ENCODE data around the gene CTNNA3. TPM values are rescaled to one million over a fixed set of nuclear protein-coding genes. Genes with fewer than 3 reads are reported as not detected.

Gene CTNNA3
- total RNA-seq, 4 donors from 2014 or later: 0.68 to 75.2 (median 1.4) TPM

- Histone ChIP-seq H3K27ac (no peak overlapping the region), H3K27me3 (no peaks in the 10 kb centered on the region), H3K36me3 (no peaks in the 10 kb centered on the region), H3K4me1 (peaks cover 0 to 6% (median 0%) of the 10 kb centered on the region in 4 donors), H3K9me3 (no peaks in the 10 kb centered on the region), H3K4me3 (no peak overlapping the region)
- DNase-seq: no peak
- WGBS, 2 donors (ENCODE audit: low coverage in 1 of 2): 69 to 80% methylated on average over 1 of the region's 1 CpG
- intact Hi-C loops (cut with DNase I; ENCODE audit: low total_unique reads): no loop called here
- in situ Hi-C loops (cut with MboI; ENCODE audit: low pct_ligation_motif_present in 1 of 4, low pct_unique_long_range_greater_than_20kb in 1 of 4, low sequenced_read_pairs in 3 of 4): no loop called here
- TF ChIP-seq POLR2A (IDR thresholded peaks at IDR 0.05) (no peak), POLR2AphosphoS5 (IDR thresholded peaks at IDR 0.05) (no peak), EP300 (IDR thresholded peaks at IDR 0.05; ENCODE audit: low read depth) (no peak)
- TF ChIP-seq, protein P1, sequence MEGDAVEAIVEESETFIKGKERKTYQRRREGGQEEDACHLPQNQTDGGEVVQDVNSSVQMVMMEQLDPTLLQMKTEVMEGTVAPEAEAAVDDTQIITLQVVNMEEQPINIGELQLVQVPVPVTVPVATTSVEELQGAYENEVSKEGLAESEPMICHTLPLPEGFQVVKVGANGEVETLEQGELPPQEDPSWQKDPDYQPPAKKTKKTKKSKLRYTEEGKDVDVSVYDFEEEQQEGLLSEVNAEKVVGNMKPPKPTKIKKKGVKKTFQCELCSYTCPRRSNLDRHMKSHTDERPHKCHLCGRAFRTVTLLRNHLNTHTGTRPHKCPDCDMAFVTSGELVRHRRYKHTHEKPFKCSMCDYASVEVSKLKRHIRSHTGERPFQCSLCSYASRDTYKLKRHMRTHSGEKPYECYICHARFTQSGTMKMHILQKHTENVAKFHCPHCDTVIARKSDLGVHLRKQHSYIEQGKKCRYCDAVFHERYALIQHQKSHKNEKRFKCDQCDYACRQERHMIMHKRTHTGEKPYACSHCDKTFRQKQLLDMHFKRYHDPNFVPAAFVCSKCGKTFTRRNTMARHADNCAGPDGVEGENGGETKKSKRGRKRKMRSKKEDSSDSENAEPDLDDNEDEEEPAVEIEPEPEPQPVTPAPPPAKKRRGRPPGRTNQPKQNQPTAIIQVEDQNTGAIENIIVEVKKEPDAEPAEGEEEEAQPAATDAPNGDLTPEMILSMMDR (IDR thresholded peaks at IDR 0.05): no peak
Measured at GRCh38 chr10:66942407-66942806, 753.6 kb downstream of the CTNNA3 start.

- H3K4me3 ChIP-seq: no peak overlapping the region
- 19 to 48% methylated on average over 5 of the region's 5 CpGs for WGBS, 2 donors (ENCODE audit: low coverage in 1 of 2)
- TF ChIP-seq POLR2AphosphoS5 (IDR thresholded peaks at IDR 0.05) (no peak), POLR2A (IDR thresholded peaks at IDR 0.05) (no peak), EP300 (IDR thresholded peaks at IDR 0.05; ENCODE audit: low read depth) (no peak)
- TF ChIP-seq, protein P1 (IDR thresholded peaks at IDR 0.05): no peak
- no peak for DNase-seq
- H3K27ac ChIP-seq: no peak overlapping the region
- no peaks in the 10 kb centered on the region for H3K9me3 ChIP-seq
- H3K4me1 ChIP-seq: peaks cover 0 to 6% (median 0%) of the 10 kb centered on the region in 4 donors
- no peaks in the 10 kb centered on the region for H3K27me3 ChIP-seq
- intact Hi-C loops (cut with DNase I; ENCODE audit: low total_unique reads): no loop called here
- in situ Hi-C loops (cut with MboI; ENCODE audit: low pct_ligation_motif_present in 1 of 4, low pct_unique_long_range_greater_than_20kb in 1 of 4, low sequenced_read_pairs in 3 of 4): no loop called here
- H3K36me3 ChIP-seq: no peaks in the 10 kb centered on the region
Measured at GRCh38 chr10:66941491-66941890, 754.5 kb downstream of the CTNNA3 start.

- 4 to 19% methylated on average over 2 to 3 of the region's 3 CpGs for WGBS, 2 donors (ENCODE audit: low coverage in 1 of 2)
- Histone ChIP-seq H3K36me3 (no peaks in the 10 kb centered on the region), H3K27me3 (no peaks in the 10 kb centered on the region), H3K4me3 (no peak overlapping the region), H3K27ac (no peak overlapping the region), H3K9me3 (no peaks in the 10 kb centered on the region), H3K4me1 (peaks cover 0 to 6% (median 0%) of the 10 kb centered on the region in 4 donors)
- DNase-seq: no peak
- in situ Hi-C loops (cut with MboI; ENCODE audit: low pct_ligation_motif_present in 1 of 4, low pct_unique_long_range_greater_than_20kb in 1 of 4, low sequenced_read_pairs in 3 of 4) (no loop called here), intact Hi-C loops (cut with DNase I; ENCODE audit: low total_unique reads) (no loop called here)
- TF ChIP-seq EP300 (IDR thresholded peaks at IDR 0.05; ENCODE audit: low read depth) (no peak), POLR2AphosphoS5 (IDR thresholded peaks at IDR 0.05) (no peak), POLR2A (IDR thresholded peaks at IDR 0.05) (no peak)
- TF ChIP-seq, protein P1 (IDR thresholded peaks at IDR 0.05): no peak
Measured at GRCh38 chr10:66940965-66941364, 755.0 kb downstream of the CTNNA3 start.

DNA sequence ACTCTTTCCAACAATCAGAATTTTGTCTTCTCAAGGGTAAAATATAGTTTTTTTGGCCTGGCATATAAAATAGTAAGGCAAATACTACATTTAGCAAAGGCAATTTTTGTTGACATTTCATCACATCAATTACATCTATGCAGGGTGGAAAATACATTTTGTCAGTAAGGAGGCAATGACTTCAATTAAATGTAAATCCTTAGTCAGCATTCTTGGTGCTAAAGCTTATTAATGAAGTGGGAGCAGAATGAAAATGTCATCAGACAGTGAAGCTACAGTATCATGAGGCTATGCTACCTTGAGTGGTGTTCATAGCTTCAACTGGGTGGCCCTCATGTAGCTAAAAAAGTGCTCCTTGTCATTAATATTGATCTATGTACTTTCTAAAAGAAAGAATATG is 761.3 kb downstream of the CTNNA3 start:
- Histone ChIP-seq H3K4me3 (no peak overlapping the region), H3K9me3 (no peaks in the 10 kb centered on the region), H3K27me3 (peaks cover 11% of the 10 kb centered on the region), H3K36me3 (no peaks in the 10 kb centered on the region), H3K27ac (no peak overlapping the region), H3K4me1 (no peaks in the 10 kb centered on the region)
- intact Hi-C loops (cut with DNase I; ENCODE audit: low total_unique reads) (no loop called here), in situ Hi-C loops (cut with MboI; ENCODE audit: low pct_ligation_motif_present in 1 of 4, low pct_unique_long_range_greater_than_20kb in 1 of 4, low sequenced_read_pairs in 3 of 4) (no loop called here)
- TF ChIP-seq, protein P1 (IDR thresholded peaks at IDR 0.05): no peak
- TF ChIP-seq POLR2A (IDR thresholded peaks at IDR 0.05) (no peak), POLR2AphosphoS5 (IDR thresholded peaks at IDR 0.05) (no peak), EP300 (IDR thresholded peaks at IDR 0.05; ENCODE audit: low read depth) (no peak)
- no peak for DNase-seq
